C4-2B (cell line): ENCODE data around the gene DHX29.

Experiments
- CTCF ChIP-seq: fragments of 450-650 bp; conservative IDR thresholded peaks from 2 replicates; pipeline ENCODE4 v1.5.1; 2017; ENCODE audit warnings: mild to moderate bottlenecking
- ZFX ChIP-seq: fragments of 450-650 bp; IDR thresholded peaks from 2 replicates; pipeline ENCODE4 v1.6.1; 2017

GRCh38 chr5:55227664-55228430, 79.6 kb downstream of the DHX29 start:
- TF ChIP-seq CTCF (no peak), ZFX (no peak)
